ENCODE data around the gene GP5.

GP5 gene

GRCh38 chr3:194375473-194376240 lies 23.4 kb downstream of the GP5 start:
- no peak for DNase-seq (ENCODE audit: low read depth)

GRCh38 chr3:194374935-194375334 lies 24.1 kb downstream of the GP5 start:
- DNase-seq (ENCODE audit: low read depth): no peak

GRCh38 chr3:194373899-194374298 lies 25.2 kb downstream of the GP5 start:
- DNase-seq (ENCODE audit: low read depth): no peak

- DNase-seq (ENCODE audit: low read depth): no peak
Measured at GRCh38 chr3:194373028-194373427, 26.0 kb downstream of the GP5 start.

- no peak for DNase-seq (ENCODE audit: low read depth)
Measured at GRCh38 chr3:194370753-194371152, 28.3 kb downstream of the GP5 start.

- DNase-seq (ENCODE audit: low read depth): peak; percentile 33
Measured at GRCh38 chr3:194369522-194370279, 29.4 kb downstream of the GP5 start, which contains the start of gene LRRC15. Gene LRRC15, minus strand, starts transcription at chr3:194369743. Its CDS starts 8,700 bp downstream, at chr3:194361043.

GRCh38 chr3:194368918-194369317 lies 30.1 kb downstream of the GP5 start:
- no peak for DNase-seq (ENCODE audit: low read depth)

- peak; percentile 71 for DNase-seq (ENCODE audit: low read depth)
Measured at GRCh38 chr3:194367992-194368841, 30.8 kb downstream of the GP5 start.

GRCh38 chr3:194365978-194366490 lies 33.0 kb downstream of the GP5 start:
- no peak for DNase-seq (ENCODE audit: low read depth)

- no peak for DNase-seq (ENCODE audit: low read depth)
Measured at GRCh38 chr3:194365526-194365925, 33.5 kb downstream of the GP5 start.

- DNase-seq (ENCODE audit: low read depth): peak; percentile 23
Measured at GRCh38 chr3:194364652-194365434, 34.2 kb downstream of the GP5 start.

GRCh38 chr3:194364314-194364651 lies 34.8 kb downstream of the GP5 start:
- DNase-seq (ENCODE audit: low read depth): no peak

GRCh38 chr3:194360568-194360967 lies 38.5 kb downstream of the GP5 start:
- no peak for DNase-seq (ENCODE audit: low read depth)

- DNase-seq (ENCODE audit: low read depth): no peak
Measured at GRCh38 chr3:194357681-194358080, 41.4 kb downstream of the GP5 start.

- no peak for DNase-seq (ENCODE audit: low read depth)
Measured at GRCh38 chr3:194355379-194355778, 43.7 kb downstream of the GP5 start.

- DNase-seq (ENCODE audit: low read depth): no peak
Measured at GRCh38 chr3:194354315-194354714, 44.8 kb downstream of the GP5 start.

- no peak for DNase-seq (ENCODE audit: low read depth)
Measured at GRCh38 chr3:194352667-194353246, 46.3 kb downstream of the GP5 start.

- DNase-seq (ENCODE audit: low read depth): no peak
Measured at GRCh38 chr3:194351952-194352536, 47.0 kb downstream of the GP5 start.

- no peak for DNase-seq (ENCODE audit: low read depth)
Measured at GRCh38 chr3:194351080-194351672, 47.9 kb downstream of the GP5 start, which contains the start of gene CPN2. Gene CPN2, minus strand, starts transcription at chr3:194351328. Its CDS starts 8,626 bp downstream, at chr3:194342702.

GRCh38 chr3:194350726-194351071 lies 48.4 kb downstream of the GP5 start:
- DNase-seq (ENCODE audit: low read depth): no peak
